GM12801 (cell line): Measurements from ENCODE around the gene SOX8.

Experiments used
- CTCF ChIP-seq: IDR thresholded peaks from one replicate; pipeline ENCODE4 v1.5.1; 2011; ENCODE audit warnings: control low read depth; ENCODE audit not compliant: insufficient read length; ENCODE audit errors: extremely low read depth

Gene SOX8

GRCh38 chr16:971981-972315, 9.6 kb upstream of the SOX8 start:
- no peak for TF ChIP-seq CTCF

GRCh38 chr16:972316-973002, 9.1 kb upstream of the SOX8 start:
- no peak for TF ChIP-seq CTCF

- no peak for TF ChIP-seq CTCF
These were observed 8.2 kb upstream of the SOX8 start for GRCh38 chr16:973366-973765.

GRCh38 chr16:974001-974601, 7.5 kb upstream of the SOX8 start:
- no peak for TF ChIP-seq CTCF

- no peak for TF ChIP-seq CTCF
These were observed 6.8 kb upstream of the SOX8 start for GRCh38 chr16:974611-975261.

- no peak for TF ChIP-seq CTCF
These were observed 6.3 kb upstream of the SOX8 start for GRCh38 chr16:975291-975690.

- no peak for TF ChIP-seq CTCF
These were observed 5.1 kb upstream of the SOX8 start for GRCh38 chr16:976389-976931.
